HG03432 (cell line): ENCODE measurements around the gene CDK6.
A peak's percentile ranks its signal among the peaks of the same experiment; 100 is the strongest.

Experiments used
- ATAC-seq: cut with Tn5 transposase; IDR thresholded peaks from one replicate; pipeline ENCODE4 v1.9.1; 2021; ENCODE audit warnings: mild to moderate bottlenecking, moderate library complexity; ENCODE audit not compliant: unreplicated experiment

CDK6 gene

DNA sequence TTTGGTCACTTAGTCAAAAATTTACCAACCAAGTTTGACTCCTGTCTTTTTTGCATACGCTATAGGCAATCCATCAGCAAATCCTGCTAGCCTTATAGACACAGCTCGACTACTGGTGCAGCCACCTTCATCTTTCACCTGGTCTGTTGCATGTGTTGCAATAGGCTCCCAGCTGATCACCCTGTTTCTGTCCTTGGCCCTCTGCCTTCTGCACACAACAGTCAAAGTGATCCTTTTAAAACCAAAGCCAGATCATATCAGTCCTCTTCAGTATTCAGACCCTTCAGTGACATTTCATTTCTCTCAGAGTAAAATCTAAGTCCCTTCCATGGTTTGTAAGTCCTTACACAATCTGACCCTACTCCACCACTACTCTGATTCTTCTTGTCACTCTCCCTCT, 10.9 kb upstream of the CDK6 start:
- no peak for ATAC-seq

DNA sequence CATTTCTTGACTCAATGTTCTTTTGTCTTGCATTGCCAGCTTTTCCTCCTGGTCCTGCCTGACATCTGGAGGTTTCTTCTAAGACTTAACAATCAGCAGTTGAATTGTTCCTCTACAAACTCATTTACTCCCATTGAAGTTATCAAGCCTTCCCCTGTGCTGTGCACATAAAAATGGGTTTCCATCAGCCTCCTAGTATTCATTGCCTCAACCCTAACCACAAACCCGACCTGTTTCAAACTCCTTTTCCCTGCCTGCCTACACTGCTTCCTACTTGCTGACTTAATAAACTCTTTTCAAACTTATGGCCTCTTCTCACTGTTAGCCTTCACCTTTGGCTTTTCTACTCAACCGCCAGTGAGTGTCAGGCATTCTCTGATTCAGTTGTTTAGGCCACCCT, 9.4 kb upstream of the CDK6 start:
- no peak for ATAC-seq

DNA sequence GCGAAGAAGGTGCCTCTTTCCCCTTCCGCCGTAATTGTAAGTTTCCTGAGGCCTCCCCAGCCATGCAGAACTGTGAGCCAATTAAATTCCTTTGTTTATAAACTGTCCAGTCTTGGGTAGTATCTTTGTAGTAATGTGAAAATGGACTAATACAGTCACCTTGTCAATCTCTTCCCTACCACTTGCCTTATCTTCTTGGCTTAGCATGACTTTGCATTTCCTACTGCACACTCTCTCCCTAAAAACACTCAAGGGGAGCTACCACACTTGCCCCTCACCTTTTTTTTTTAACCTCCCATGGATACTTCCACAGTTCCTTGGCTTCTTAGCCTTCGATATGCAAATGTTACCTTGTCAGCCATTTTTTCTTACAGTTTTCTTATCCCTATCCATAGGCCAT, 7.4 kb upstream of the CDK6 start:
- no peak for ATAC-seq

DNA sequence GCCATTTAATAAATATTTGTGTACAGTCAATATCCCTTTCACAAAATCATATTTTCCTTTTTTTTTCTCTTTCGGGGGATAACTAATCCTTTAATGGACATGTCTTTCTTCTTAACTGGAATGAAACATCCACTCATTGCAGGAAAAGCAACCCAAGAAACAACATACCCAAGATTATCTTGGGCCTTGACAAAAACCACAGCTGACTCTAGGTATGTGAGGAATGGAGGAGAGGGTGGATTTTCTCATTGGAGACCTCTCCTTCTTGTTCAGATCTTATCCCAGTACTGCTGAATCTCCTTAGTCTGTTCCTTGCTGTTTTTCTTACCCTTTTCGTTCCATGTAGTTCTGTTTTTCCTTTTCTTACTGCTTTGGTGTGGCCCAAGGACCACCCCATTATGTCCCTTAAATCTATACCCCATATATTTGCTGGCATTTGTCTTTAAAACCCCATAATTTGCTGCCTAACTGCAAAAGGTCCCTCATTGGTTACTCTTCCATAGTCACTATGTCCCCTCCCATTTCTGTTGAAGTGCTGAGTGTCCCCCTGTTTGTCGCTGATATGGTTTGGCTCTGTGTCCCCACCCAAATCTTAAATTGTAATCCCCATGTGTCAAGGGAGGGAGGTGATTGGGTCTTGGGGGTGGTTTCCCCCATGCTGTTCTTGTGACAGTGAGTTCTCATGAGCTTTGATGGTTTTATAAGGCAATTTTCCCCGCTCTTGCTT, 6.8 kb upstream of the CDK6 start:
- no peak for ATAC-seq

DNA sequence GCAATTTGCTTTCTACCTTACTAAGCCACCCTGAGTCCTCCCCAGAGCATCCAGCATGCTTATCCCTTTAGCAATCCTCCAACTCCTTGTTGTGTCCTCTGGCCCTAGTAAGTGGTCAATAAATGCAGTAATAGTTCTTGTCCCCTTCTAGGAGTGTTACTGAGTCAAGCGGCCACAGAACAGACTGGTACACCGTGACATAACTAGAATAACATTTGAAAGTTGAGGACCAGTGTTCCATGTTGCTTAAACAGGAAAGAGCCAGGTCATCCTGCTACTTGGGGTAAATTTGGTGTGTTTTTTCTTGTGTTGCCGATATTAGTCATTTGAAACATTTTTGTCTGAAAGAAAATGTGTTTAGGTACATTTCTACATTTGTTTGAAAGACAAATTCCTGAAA, 4.8 kb upstream of the CDK6 start:
- ATAC-seq, result no peak

DNA sequence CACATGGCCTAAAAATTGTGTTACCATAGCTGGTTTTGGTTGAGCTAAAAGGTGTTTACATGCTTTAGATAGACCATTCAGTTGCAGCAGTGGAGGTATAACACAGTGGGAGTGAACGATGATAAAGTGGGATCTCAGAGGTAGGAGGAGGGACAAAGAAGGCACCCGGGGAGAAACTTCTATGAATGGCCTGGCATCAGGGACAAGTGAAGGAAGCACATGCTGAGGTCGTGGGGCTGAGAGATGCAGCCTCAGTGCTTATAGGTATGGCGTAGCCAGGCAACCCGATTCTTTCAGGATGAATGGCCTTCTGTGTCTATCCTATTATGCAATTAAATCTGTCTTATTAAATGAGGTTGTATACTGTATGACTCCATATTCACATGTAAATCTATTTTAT, 3.9 kb upstream of the CDK6 start:
- ATAC-seq, result no peak

DNA sequence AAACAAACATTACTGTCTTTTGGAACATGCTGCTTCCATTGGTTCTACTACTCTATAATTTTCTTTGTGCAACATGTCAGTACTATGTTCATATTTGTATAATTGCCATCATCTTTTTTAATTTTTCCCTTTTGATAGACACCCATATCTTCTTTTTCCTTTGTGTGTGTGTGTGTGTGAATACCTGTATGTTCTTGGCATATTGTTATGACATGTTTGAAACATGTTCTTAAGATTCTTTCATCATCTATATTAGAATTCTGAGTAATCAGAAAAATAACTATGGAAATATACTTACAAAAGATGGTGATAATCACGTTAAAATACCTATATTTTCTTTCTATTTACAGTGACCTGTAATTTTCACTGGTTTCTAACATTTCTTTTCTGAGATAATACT, 3.5 kb upstream of the CDK6 start:
- no peak for ATAC-seq

DNA sequence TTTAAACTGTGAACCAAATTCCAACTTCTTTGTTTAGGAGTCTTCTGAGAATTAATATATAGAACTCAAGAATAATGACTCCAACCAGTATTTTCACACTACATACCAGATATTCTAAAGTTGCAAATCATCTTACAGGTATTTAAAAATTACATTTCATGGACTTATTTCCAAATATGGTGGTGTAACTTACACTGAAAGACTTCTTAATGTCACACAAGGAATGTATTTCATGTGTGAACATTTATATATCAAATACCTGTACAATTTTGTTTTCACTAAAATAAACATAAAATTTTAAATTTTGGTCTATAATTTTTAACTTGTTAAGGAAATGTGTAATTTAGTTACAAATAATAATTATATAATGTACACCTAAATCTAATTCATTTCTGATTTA, 2.6 kb upstream of the CDK6 start:
- ATAC-seq, result no peak

DNA sequence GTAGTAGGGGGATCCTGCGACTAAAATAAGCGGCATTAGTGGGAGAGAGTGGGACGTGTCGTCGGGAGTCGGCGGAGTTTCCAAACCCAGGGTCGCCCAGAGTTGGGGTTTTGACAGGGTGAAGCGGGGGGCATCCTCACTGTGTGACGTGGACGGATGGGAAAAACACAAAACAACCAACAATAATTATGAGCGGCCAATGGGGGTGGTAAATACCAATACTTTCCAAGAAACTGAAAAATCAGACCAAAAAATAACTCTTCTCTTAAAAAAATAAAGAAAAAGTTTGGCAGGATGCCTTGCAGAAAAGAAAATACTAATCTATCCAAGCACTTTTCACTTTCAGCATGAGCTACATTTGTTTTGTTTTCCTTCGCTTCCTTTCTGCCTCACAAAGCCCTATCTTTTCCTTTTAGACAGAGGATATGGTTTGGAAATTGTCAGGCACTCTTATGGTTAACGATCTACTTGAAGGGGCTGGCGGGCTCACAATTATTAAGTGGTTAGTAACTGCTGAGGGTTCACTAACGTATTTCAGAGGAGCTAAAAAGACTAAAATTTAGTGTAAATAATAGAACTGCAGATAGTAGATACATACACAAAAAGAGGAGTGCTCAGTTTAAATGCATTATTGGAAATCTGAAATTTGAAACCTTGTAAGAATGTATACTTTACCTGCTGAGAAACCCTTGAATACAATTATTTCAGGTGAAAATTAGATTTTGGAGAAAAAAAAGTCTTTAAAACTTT, 802 bp upstream of the CDK6 start:
- no peak for ATAC-seq

DNA sequence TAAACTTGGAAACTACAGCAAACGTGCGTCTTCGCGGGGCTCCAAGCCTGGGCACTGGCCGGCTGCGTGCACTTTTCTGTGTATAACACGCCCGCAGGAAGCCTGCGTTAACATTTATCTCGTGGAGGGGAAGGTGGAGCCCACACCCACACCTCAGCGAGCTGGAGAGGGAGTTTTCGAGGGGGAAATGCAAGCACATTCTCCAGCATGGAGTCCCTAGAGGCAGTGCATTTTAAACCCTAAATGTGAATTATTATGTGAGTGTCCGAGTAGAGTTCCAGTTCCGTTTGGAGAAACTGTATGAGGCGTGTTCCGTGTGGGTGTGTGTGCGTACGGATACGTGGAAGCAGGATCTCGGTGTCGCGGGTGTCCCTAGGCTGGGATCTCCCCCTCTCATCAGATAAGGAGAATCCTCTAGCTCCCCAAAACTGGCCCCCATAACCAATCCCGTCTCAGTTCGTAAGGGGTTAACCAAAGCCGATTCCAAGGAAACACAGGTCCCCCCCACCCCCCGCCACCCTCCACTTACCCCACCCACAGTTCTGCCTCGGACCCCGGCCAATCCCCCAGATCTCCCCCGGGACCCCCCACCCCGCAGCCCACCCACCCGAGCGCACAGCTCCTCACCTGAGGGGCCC, 403 bp downstream of the CDK6 start:
- no peak for ATAC-seq

DNA sequence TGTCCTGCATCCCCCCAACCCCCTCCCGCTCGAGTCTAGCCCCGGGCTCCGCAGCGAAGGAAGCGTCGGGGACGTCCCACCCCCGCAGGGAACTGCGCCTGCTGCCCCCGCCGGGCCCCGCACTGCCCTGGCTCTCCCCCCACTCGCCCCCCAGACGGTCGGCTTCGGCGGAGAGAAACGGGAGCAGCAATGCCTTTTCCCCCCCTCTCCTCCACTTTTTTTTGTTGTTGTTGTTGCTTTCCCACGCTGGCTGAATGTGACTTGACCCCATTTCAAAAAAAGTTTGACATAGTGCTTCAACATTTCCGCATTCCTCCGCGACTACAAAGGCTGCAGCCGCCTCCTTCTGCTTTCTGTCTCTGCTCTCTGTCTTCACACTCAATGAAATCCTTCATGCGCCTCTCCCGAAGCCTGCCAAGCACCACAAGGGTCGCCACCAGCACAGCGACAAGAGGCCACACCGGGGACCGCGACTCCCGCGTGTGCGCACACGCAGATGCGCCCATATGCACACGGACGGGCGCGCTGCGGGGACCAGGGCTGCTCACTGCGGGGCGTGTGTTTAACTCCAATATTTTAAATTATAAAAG, 1.0 kb downstream of the CDK6 start:
- ATAC-seq, result no peak

DNA sequence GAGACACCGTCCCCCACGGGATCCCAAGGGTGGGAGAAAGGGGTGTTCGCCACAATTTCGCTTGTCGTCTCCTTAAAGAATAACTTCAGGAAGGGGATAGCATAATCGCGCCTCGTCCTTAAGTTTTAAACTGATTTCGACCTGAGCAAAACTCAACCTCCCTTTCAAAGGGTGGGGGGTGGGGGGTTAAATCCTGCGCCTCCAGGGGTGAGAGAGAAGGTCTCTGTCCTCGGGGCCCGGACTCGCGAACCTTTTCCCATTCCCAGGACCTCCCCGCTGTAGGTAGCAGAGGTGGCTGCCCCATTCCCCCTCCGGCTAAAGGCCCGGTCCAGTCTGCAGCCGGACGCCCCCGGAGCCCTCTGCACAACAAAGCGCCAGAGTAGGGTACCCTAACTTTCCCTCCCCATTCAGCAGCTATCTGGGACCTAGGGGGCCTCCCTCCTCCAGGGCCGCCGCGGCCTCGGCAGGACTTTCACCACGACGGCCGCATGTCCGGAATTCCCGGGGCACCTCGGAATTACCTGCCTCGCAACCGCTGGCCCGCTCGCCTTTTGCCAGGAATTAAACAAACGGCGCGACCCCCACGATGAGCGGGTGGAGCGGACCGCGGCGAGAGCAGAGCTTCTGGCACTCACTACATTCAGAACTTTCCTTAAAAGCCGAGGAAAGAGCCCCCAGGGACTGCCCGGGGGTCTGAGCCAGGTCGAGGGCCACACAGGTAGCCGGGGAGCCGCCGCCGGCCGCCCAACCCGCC, 1.7 kb downstream of the CDK6 start:
- ATAC-seq, result no peak

DNA sequence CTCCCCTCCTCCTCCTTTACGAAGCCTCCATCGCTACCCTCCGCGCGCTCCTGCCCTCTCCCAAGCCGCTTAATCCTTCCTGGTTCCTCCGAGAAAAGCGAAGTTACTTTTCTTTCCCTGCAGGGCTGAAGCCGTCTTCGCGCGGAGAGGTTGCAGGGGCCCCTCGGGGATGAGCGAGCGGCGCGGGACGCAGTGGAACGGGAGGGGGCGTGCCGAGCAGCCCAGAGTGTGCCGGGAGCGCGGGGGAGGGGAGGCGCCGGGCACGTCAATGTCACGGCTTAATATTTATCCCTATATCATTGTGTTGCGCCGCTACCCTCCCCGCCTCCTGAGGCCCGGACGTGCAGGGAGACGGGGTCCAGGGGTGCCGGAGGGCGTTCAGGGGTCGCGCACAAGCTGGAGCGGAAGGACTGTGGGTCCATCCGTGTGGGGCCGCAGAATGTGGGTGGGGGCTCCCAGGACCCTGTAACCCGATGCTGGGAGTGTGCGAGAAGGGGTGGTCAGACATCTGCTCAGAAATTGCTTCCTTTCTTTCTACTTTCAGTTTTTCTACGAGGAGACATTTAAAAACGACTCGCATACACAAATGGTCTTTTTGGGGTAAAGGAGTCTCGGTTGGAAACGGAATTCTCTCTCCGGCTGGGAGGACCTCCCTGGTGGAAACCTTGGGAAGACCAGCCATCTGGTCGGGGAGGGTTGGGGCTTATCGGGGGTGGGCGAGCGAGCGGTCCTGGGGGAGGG, 2.4 kb downstream of the CDK6 start:
- peak; percentile 58 for ATAC-seq

DNA sequence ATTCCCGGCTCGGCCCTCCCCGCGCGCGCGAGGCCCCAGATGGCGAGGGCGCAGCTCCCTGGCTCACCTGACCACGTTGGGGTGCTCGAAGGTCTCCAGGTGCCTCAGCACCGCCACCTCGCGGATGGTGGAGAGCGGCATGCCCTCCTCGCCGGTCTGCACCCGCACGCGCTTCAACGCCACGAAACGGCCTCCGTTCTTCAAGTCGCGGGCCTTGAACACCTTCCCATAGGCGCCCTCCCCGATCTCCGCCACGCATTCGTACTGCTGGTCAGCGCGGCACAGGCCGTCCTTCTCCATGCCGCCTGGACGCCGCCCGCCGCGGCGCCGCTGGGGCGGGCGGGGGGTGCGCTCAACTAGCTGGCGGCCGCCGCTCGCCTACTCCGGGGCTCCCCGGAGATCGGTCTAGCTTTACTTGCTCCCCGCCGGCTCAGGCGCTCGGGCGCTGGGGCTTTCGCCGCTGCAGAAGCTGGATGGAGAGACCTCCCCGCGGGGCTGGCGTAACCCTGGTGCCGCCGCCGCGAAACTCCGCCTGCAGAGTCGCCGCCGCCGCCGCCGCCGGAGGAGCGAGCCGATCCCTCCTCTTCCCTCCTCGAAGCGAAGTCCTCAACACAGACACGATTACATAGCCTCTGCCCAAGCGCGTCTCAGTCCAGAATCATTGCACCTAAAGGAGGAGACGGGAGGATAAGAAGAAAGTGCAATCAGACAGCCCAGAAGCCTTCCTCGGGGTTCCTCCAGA, 3.2 kb downstream of the CDK6 start:
- peak; percentile 63 for ATAC-seq

DNA sequence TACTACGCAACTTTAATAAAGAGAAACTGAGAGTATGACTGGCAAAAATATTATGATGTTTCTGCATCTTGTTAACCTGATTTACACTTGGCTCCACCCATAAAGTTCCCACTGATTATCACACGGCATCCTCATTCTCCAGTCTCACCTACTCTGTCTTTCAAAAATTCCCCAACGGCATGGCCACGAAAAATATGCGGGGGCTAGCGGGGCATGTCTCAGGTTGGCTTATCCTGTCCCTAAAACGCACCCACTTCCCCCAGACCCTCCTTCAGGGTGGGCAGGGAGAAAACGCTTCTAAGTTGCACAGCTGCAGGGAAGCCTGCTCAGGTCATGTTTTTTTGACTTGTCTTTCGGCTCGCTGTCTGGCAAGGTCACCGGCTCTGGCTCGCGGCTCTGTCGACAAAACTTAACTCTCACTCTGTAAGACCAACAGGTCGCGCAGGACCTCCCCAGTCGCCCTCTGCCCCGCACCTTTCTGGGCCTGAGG, 3.8 kb downstream of the CDK6 start:
- ATAC-seq, result no peak

DNA sequence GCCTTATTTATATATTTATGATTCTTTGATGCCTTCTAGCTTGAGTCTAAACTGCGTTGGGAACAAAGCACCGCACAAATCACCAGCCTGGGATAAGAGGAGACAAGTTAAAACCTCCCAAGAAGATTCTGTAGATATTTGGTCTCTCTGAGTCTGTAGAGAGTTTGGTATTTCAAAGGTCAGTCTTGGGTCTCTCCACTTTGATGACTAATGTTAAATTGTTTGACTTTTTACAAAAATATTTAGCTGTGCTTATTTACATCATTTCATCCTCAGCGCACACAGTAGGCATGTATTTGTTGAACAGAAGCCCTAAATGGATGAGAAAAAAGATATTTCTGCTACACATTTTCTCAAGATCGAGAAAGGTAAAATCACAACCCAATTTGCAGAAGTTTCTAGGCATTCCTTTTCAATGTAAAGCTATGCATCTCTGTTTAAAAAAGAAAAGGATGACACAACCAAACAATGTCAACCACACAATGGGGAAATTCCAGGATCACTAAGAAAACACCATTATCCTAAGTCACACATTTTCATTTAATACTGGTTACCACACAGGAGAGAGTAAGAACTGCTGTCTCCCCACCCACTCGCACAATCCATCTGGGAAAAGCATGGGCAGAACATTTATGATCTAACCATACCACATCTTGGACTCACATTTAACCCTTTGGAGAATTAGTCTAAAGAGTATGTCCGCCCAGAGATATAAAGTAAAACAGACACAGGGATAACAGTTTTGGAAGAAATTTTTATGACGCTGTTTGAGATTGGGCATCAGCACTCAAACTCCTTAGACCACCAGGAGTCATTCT, 4.4 kb downstream of the CDK6 start:
- no peak for ATAC-seq

DNA sequence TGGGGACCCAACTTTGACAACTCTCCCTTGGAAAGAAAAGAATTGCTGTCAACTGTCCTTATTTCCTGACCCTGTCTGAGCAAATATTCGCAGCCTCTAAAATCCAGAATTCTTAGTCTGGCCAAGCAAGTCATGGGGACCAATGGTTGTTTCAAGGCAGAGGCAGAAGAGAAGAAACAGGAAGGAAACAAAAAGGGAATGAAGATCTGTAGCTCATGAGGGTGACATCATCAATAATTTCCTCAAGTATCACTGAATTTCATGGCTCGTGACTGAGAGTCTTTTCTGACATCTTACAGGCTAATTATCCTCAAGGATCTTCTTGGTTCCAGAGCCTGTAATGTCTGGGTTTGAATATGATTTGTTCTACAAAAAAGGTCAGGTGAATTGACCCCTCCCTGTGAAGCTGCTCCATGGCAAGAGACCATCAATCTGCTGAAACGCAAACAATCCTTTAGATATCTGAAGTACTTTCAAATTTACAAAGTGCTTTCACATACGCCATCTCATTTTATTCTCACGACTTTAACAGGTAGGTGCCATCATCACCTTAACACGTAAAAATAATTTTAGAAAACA, 5.8 kb downstream of the CDK6 start:
- no peak for ATAC-seq

DNA sequence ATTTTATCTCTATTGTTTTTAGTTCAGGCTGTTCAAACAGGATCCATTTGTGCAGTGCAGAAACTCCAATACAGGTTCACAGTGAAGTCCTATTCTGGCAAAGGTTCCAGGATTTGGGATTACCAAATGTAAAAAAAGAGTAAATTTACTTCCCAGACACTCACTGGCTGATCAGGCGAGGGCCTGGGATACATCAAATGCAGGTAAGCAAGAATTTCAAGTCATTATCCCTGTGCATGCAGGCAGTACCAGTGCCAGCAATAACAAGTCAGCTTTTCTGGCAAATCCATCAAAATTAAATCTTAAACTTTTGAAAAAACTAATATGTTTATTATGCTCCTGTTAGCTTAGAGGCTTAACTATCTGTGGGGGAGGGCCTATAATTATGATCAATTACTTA, 6.3 kb downstream of the CDK6 start:
- ATAC-seq, result no peak
